GM13977 (cell line): ENCODE data around the gene SLC23A1.

ENCODE experiments used
- DNase-seq: peaks from one replicate; pipeline ENCODE4 v3.0.0; 2012; ENCODE audit warnings: low spot score
- CTCF ChIP-seq: IDR thresholded peaks from 2 replicates; pipeline ENCODE4 v1.5.1; 2012; ENCODE audit warnings: mild to moderate bottlenecking, control low read depth; ENCODE audit not compliant: insufficient read depth; ENCODE audit errors: extremely low read depth, missing control alignments
- in situ Hi-C: fragments of 300-500 bp; cut with MboI; formaldehyde crosslinking; loops from one replicate; pipeline ENCODE4 v1.12.0; 2022; ENCODE audit warnings: low sequenced_read_pairs, low pct_unique_long_range_greater_than_20kb, mixed read lengths, inconsistent platforms; ENCODE audit not compliant: unreplicated experiment

The SLC23A1 gene

GRCh38 chr5:139419226-139420192 lies 36.4 kb upstream of the SLC23A1 start:
- in situ Hi-C loops, result loop anchor here (5.0 kb wide), 1 partner anchor 98 kb away; no protein-coding TSS in a partner anchor
- no peak for TF ChIP-seq CTCF
- DNase-seq, result no peak

GRCh38 chr5:139418793-139419192 lies 35.7 kb upstream of the SLC23A1 start:
- DNase-seq, result no peak
- TF ChIP-seq CTCF, result no peak
- in situ Hi-C loops, result no loop called here

GRCh38 chr5:139417214-139417613 lies 34.1 kb upstream of the SLC23A1 start:
- in situ Hi-C loops, result no loop called here
- DNase-seq, result no peak
- TF ChIP-seq CTCF, result no peak

DNA sequence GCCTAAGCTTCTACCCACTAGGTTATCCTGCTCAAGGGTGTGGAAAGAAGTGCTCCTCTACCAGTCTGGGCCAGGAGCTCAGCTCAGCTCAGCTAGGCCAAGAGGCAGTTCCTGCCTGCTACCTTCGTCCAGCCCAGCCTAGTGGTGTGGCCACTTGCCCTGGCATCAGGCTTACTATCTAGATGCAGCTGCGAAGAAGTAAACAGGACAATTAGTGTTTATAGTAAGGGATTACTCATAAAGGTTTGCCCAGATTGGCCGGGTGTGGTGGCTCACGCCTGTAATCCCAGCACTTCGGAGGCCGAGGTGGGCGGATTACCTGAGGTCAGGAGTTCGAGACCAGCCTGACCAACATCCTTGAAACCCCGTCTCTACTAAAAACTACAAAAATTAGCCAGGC lies 33.6 kb upstream of the SLC23A1 start:
- DNase-seq, result no peak
- in situ Hi-C loops, result no loop called here
- no peak for TF ChIP-seq CTCF

DNA sequence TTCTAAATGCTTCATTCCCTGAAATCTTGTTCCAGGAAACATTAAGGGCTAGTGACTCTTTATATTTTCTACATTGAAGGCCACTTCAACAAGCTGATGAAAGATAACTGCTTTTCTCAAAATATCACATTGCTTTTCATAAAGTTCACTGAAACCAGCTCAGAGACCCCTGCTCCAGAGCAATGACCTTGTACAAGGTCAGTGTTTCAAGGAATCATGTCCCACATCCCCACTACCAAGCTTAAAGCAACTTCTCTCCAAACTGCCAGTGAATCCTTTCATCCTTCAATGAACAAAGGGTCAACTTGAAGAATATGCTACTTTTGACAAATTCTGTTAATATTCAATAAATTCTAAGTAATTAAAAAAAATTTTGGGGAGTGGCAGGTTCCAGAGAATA lies 32.8 kb upstream of the SLC23A1 start:
- TF ChIP-seq CTCF, result no peak
- in situ Hi-C loops, result no loop called here
- no peak for DNase-seq

DNA sequence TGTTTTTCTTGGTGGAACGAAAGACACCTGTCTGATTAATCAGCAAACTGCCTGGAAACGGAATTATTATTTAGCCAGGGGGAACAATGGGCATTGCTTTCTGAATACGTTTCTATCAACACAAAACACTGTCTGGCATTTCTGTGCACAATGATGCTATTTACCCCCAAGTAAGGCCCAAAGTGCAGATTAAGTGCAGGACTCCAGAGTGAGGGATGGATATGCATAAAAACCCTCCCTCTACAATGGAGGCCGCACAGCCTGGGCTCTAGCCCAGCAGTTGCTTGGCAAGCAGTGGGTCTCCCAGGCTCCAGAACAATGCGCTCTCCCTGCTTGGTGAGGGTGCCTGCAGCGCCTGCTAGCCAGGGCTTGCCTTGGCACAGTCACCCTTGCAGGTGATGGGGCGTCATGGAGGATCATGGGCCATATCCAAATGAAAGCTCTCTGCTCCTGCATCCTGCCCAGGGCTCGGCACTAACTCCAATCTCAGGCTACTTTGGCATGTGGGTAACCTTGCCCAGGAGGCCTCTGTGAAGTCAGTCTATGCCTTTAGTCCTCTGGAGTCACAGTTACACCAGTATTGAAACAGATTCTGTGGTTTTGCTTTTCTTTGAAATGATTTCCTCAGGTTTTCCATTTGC lies 32.2 kb upstream of the SLC23A1 start:
- in situ Hi-C loops, result no loop called here
- TF ChIP-seq CTCF, result no peak
- DNase-seq, result no peak
